ENCODE results near the gene IQGAP1.

The IQGAP1 gene

GRCh38 chr15:90550919-90551318 is 162.9 kb downstream of the IQGAP1 start:
- TF ChIP-seq CTCF (IDR thresholded peaks at IDR 0.05; ENCODE audit: borderline replicate concordance, insufficient read depth, low read depth, low read length), result no peak

More at GRCh38 chr15:90550919-90551318, 162.9 kb downstream of the IQGAP1 start:
- peak overlapping the region; percentile 15 for H3K4me3 ChIP-seq (ENCODE audit: low read depth, low read length)

Data from GM12875 (cell line).